Measurements from ENCODE around the gene MROH8. TPM values are rescaled to one million over a fixed set of nuclear protein-coding genes. Genes with fewer than 3 reads are reported as not detected.
"Not testable (repeated sequence)": the region's sequence is repeated elsewhere in the genome, so short reads cannot be mapped to it uniquely, and the experiment has no call there.

MROH8 gene
- total RNA-seq, 6 experiments from 2014 or later: 1.3 to 1.9 (median 1.6) TPM

GRCh38 chr20:37155987-37156386, 23.4 kb downstream of the MROH8 start:
- no peak for TF ChIP-seq CTCF (IDR thresholded peaks at IDR 0.05)
- Mint-ChIP-seq H3K27ac (no peak overlapping the region), H3K9me3 (no peaks in the 10 kb centered on the region), H3K4me3 (no peak overlapping the region), H3K27me3 (ENCODE audit: insufficient read depth) (peaks cover 4% of the 10 kb centered on the region), H3K36me3 (ENCODE audit: low read depth) (no peaks in the 10 kb centered on the region), H3K4me1 (ENCODE audit: low read depth) (no peaks in the 10 kb centered on the region)
- no peak for DNase-seq

- H3K27ac Mint-ChIP-seq: no peak overlapping the region
- TF ChIP-seq CTCF (IDR thresholded peaks at IDR 0.05): no peak
- no peaks in the 10 kb centered on the region; the same call in none of the 2 replicates for H3K27me3 Mint-ChIP-seq (ENCODE audit: insufficient read depth)
- no peaks in the 10 kb centered on the region for H3K4me1 Mint-ChIP-seq (ENCODE audit: low read depth)
- no peaks in the 10 kb centered on the region for H3K9me3 Mint-ChIP-seq
- no peak for DNase-seq
- no peaks in the 10 kb centered on the region for H3K36me3 Mint-ChIP-seq (ENCODE audit: low read depth)
- no peak overlapping the region for H3K4me3 Mint-ChIP-seq
Measured at GRCh38 chr20:37154684-37155298, 24.6 kb downstream of the MROH8 start.

- H3K27ac Mint-ChIP-seq: no peak overlapping the region
- no peak for TF ChIP-seq CTCF (IDR thresholded peaks at IDR 0.05)
- no peaks in the 10 kb centered on the region for H3K4me1 Mint-ChIP-seq (ENCODE audit: low read depth)
- no peak overlapping the region for H3K4me3 Mint-ChIP-seq
- no peaks in the 10 kb centered on the region for H3K36me3 Mint-ChIP-seq (ENCODE audit: low read depth)
- DNase-seq: no peak
- H3K9me3 Mint-ChIP-seq: no peaks in the 10 kb centered on the region
- H3K27me3 Mint-ChIP-seq (ENCODE audit: insufficient read depth): no peaks in the 10 kb centered on the region; the same call in 1 of the 2 replicates
Measured at GRCh38 chr20:37152284-37152683, 27.1 kb downstream of the MROH8 start.

GRCh38 chr20:37151529-37151928, 27.8 kb downstream of the MROH8 start:
- Mint-ChIP-seq H3K27ac (no peak overlapping the region), H3K9me3 (no peaks in the 10 kb centered on the region), H3K4me1 (ENCODE audit: low read depth) (no peaks in the 10 kb centered on the region), H3K27me3 (ENCODE audit: insufficient read depth) (no peaks in the 10 kb centered on the region; the same call in 1 of the 2 replicates), H3K36me3 (ENCODE audit: low read depth) (no peaks in the 10 kb centered on the region), H3K4me3 (no peak overlapping the region)
- no peak for TF ChIP-seq CTCF (IDR thresholded peaks at IDR 0.05)
- no peak for DNase-seq

GRCh38 chr20:37150864-37151263, 28.5 kb downstream of the MROH8 start:
- H3K4me1 Mint-ChIP-seq (ENCODE audit: low read depth); H3K27ac Mint-ChIP-seq; H3K36me3 Mint-ChIP-seq (ENCODE audit: low read depth); H3K4me3 Mint-ChIP-seq; DNase-seq; H3K27me3 Mint-ChIP-seq (ENCODE audit: insufficient read depth); H3K9me3 Mint-ChIP-seq: not testable (repeated sequence)

GRCh38 chr20:37147250-37147649, 32.1 kb downstream of the MROH8 start:
- no peaks in the 10 kb centered on the region for H3K27me3 Mint-ChIP-seq (ENCODE audit: insufficient read depth)
- TF ChIP-seq CTCF (IDR thresholded peaks at IDR 0.05): no peak
- H3K36me3 Mint-ChIP-seq (ENCODE audit: low read depth): no peaks in the 10 kb centered on the region
- no peak overlapping the region for H3K4me3 Mint-ChIP-seq
- 0 out of 2 replicates have a peak, but pooled peaks cover 6% of the 10 kb centered on the region for H3K4me1 Mint-ChIP-seq (ENCODE audit: low read depth)
- no peak overlapping the region for H3K27ac Mint-ChIP-seq
- H3K9me3 Mint-ChIP-seq: no peaks in the 10 kb centered on the region
- DNase-seq: no peak
